ENCODE data around the gene CCNY.

The CCNY gene

DNA sequence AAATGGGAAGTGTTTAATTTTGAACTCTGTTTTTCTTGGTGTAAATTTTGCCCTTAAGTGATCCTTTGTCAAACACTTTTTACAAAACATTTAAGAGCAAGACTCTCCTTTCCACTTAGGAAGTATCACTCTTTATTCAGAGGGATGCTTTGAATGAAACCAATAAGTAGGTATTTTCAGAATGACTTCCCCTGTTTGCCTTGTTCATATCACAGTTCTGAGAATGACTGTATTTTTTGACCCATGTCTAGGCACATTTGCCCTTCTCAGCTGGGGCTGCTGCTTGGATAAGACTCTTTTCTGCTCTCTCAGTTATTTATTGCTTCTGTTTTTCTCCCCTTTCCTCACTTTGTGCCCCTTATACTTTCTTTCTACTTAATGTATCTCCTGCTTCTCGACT lies 98.2 kb downstream of the CCNY start:
- DNase-seq: no peak

DNA sequence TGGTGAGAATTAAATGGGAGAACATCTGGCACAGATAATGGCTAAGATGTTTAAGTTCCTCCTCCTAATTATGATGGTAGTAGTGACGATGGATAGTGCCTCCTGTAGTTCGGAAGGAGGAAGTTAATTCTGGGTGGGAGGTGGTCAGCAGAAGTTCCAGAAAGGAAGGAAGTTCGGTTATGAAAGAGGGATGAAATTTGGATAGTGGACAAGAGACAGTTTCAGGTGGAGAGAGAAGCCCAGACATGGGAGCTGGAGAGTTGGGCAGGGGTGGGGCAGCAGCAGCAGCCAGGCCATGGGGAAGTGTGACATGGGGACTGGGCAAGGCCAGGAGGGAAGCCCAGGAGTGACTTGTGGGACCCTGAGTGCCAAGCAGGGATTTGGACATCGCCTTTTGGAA lies 99.5 kb downstream of the CCNY start:
- peak; percentile 42 for DNase-seq

DNA sequence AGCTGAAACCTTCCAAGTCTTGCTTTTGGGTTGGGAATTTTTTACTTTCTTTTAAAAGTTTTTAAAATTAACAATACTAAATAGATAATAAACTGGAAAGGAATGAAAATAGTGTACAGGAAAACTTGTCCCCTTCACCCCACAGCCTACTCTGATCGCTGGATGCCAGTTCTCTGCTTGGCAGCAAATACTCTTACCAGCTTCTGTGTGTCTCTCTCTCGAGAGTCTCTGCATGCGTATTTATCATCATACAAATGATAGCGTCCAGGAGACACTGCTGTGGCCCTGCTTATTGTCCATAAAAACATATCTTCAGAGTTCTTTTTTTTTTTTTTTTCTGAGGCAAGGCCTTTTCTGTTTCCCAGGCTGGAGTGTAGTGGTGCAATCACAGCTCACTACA lies 101.5 kb downstream of the CCNY start:
- no peak for DNase-seq

DNA sequence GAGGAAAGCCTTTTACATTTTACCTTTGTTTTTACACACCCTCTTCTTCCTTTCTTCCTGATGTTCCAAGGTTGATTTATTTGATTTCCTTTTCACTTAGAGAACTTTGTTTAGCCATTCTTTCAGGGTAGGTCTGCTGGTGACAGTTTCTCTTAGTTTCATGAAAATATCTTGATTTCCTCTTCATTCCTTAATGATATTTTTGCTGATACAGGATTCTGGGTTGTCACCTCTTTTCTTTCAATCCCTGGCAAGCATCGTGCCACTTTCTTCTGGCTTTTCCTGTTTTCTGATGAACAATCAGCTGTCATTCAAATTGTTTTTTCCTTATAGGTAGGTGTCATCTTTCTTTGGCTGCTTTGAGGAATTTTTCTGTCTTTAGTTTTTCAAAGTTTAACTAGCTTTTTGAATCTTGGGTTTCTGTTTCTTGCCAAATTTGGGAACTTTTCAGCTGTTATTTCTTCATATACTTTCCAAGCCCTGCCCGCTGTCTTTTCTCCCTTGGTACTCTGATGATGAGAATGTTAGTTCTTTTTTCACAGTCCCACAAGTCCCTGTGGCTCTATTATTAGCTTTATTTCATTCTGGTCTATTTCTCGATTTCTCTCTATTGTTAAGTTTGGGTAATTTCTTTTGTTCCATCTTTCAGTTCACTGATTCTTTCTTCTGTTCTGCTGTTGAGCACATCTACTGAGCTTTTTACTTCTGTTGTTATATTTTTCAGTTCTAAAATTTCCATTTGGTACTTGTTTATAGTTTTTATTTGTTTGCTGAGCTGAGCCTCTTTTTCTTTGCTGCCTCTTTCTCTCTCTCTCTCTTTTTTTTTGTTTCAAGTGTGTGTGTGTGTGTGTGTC lies 102.6 kb downstream of the CCNY start:
- no peak for DNase-seq

DNA sequence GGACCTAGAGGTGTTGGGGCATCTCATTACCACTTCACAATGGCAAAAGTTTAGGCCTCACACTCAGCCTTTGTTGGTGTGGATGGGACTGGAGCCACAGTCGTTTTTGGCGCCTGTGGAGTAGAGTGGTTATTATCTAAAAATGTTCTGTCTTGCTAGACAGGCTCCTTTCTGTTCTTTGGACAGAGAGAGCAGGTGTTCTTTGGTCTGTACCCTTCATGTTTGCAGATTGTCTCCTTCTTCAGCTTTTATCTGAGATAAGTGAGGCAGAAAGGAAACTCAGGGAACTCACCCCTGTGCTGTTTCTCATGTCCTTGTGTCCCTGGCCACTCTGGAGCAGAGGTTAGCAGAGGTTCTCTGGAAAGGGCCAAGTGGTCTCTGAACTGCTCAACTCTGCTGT lies 103.7 kb downstream of the CCNY start:
- DNase-seq: no peak

DNA sequence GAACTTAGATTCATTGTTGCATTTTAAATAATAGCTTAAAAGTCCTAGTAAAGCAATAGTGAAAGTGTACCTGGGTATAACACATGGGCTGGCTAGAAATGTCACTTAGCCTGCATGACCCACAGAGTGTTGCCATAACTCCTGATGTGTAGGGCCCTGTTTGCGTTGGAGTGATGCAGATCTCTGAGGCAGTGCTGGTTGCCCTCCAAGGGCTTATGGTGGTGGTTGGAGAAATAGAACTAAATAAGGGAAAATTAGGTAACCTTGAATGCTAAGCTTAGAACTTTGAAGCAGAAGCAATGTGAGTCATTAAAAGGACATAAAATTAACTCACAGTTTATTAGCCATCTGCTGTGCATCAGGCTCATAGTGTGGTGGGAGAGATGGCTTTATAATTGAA lies 105.7 kb downstream of the CCNY start:
- no peak for DNase-seq

DNA sequence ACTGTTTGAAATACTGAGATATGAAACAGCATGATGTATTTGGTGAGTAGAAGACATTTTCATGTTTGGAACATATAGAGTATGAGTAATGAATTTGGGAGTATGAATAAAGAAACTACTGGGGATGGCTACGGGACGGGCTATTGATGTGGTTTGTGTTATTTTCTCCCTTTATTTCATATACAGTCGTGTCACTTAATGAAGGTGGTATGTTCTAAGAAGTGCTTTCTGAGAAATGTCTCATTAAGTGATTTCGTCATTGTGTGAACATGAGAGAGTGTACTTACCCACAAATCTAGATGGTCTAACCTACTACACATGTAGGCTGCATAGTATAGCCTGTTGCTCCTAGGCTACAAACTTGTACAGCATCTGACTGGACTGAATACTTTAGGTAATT lies 106.3 kb downstream of the CCNY start:
- no peak for DNase-seq

DNA sequence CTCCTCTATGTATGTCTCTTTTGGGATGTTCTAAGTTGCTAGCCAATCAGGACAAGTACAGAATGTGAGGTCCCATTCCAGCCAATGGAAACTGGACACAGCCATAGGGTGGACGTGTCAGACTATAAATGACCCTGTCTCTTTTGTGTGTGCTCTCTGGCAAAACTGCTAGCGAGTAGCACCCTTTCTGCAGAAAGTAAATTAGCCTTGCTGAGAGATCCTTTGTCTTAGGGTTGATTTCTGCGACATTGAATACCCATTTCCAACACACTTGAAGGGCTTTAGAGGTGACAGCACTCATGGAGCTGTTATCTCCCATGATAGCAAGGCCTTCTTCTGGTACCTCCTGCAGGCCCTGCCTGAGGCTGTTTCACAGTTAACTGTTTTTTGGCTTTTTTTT lies 107.5 kb downstream of the CCNY start:
- DNase-seq: no peak

DNA sequence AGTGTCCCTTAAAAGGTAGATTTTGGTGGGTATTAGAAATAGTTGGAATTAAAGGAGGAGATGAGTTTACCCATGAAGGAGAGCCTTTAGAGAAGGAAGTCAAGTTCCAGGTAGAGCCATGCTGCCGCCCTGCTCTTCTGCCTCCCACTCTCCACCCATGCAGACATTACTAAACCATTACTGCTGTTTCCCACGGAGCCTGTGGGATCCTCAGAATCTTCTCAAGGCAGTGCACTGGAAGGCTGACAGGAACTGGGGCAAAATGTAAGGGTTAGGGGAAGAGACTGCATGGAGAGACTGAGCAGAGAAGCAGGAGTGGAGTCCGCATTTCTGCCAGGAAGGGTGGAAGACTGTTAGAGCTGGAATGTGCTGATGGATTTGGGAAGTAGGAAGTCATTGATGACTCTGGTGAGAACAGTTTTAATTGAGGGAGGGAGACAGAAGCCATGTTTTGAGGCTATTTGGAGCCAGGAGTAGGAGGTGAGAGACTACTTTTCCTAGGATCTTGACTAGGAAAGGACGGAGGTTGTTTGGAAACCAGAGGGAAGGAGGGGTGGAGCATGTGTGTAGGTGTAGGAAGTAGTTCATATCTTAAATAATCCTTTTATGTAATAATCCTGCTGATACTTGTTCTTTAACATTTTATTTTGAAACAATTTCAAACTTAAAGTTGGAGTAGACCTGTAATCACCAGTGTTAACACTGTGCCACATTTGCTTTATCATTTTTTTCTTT lies 109.0 kb downstream of the CCNY start:
- DNase-seq: no peak

DNA sequence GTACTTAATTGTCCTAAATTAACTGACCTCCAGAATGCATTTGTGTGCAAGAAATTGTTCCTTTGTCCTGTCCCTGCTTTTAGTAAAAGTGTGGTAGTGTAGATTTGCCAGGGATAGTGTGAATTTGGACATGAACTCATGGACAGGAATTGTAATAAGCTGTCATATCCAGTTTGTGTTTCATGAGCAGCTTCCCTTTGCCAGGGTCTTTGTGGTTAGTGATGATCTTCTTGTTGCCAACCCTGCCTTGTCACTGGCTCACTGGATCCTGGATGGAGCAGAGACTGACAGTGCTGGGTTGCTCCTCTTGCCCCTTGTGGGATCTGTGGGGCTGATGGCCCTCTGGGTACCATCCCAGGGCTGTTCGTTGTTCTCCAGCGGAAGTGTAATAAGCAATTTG lies 110.1 kb downstream of the CCNY start:
- no peak for DNase-seq

DNA sequence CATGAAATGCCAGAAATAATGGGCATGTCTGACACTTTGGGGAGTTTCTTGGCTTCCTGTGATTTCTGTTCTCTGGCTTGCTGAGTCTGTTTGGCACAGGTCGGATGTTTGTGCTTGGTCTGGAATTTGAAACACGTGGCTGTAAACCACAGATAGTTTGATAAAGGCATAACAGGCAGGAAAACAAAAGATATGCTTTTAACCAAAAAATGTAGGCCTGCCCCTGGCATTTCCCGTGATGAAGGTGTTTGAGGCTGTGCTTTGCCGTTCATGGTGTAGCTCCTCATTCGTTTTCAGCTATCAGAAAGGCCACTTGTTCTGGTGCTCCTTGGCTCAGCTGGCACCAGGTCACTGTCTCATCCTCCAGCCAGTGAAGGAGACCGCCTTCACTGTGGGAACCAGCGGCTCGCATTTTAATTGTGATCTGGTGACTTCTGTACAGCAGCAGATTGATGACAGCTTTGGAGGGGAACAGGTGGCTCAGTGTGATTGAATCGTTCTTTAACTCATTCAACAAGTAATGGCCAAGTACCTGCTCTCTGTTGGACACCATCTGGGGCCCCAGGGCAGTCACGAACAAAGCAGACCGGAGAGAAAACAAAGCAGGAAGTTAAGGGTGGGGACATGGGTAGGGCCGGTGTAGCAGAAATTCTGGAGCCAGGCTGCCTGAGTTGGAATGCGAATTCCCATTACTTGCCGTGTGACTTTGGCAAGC lies 111.5 kb downstream of the CCNY start:
- peak; percentile 95 for DNase-seq

DNA sequence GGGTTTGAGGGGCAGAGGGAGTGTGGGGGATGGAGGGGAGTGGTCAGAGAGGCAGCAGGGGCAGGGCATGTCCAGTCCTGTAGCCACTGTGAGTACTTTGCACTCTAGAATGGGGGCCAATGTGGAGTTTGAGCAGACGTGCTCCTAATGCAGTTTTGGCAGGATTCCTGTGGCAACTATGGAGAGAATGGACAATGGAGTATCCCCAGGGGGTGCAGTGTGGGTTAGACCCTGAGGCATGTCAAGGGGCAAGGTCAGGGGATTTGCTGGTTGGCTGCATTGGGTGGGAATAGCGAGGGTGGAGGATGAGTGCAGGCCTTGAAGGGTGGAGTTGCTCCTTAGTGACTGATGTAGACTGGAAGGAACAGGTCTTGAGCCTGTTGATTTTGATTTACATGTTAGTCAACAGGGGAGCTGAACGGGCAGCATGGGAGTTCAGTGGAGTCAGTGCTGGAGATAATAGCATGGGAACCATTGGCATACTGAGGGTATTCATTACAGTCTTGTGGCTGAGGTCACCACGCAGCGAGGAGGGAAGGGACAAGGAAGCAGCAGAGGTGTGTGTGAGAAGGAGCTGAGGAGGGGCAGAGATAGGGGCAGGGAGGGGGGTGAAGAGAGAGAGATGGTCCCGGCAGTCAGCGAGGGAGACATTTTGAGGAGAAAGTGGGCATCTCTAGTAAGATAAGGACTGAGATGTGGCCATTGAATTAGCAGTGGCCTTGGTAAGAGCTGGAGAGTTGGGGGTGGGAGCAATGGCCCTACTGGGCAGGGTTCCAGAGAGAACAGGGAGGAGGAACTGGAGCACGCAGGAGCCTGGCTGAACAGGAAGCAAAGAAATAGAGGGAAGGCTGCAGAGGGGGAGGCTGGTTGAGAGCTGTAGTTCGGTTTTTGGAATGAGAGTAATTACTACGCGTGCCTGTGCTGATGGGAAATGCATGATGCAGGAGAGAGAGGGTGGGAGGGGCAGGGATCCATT lies 112.7 kb downstream of the CCNY start:
- DNase-seq: peak; percentile 92

DNA sequence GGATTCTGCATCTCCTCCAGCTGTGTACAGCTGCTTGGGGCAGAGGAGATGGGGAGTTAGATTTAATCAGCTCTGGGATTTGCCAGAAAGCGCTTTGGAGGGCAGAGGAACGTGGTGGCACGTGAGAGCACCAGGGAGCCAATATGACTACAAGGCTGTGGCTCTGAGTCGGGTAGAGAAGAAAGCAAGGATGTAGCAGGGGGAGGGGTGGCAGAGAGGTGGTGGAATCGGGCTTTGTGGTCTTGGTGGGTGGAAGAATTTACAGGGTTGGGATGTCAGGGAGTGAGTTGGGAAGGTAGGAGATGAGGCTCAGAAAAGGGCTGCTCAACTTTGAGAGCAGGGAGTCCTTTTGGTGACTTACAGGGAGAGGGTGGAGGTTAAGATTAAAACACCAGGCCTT lies 113.6 kb downstream of the CCNY start:
- peak; percentile 26 for DNase-seq

DNA sequence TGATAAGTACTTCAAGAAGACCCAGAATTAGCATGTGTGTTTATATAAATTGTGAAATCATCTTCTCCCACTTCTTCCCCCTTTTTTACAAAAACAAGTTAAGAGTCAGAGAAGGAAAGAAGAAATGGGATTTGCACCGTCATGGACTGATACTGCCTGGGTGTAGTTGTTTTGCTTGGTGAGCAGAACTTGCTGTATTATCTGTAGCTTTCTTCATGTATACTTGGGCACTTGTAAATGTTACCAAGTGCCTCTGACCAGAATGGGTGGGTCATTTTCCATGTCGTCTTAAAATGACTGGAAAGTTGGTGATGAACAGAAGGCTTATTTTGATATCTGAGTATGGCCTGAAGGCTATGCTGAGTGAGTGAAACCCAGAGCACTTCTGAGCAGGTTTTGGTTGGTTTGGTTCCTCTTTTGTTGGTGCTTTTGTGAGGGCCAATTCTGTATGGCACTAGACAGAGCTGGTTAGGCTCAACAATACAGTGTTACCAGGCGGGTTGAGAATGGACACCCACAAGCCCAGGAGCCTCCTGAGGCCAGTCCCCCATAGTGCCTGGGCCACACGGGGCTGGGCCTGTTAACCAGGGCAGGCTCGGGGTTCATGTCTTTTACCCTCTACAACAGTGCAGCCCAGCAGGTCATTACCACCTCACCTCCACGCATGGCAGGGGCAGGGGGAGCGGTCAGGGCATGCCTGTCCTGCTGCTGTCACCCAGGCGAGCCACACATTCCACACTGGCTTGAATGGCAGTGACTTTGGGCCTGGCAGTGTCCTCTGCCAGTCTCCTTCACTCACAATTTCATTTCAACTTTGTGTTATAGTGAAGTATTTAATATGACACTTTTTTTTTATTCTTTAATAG lies 115.1 kb downstream of the CCNY start:
- no peak for DNase-seq

DNA sequence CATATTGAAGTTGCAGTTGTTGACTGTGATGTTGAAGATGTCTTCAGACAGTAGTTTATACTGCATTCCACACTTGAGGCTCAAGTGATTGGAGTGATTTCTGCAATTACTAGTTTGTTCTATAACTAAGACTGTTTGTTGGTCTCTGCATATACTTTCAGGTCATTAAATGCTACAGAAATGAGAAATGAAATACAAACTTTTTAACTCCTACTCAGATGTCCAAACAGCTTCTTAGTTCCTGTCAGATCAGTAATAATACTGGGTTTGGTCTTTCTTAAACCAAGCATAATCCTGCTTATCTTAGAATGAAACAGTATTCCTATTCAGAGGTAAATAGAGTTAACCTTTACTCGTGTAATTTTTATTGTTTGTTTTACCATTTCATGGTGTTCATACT lies 115.9 kb downstream of the CCNY start:
- DNase-seq: no peak

DNA sequence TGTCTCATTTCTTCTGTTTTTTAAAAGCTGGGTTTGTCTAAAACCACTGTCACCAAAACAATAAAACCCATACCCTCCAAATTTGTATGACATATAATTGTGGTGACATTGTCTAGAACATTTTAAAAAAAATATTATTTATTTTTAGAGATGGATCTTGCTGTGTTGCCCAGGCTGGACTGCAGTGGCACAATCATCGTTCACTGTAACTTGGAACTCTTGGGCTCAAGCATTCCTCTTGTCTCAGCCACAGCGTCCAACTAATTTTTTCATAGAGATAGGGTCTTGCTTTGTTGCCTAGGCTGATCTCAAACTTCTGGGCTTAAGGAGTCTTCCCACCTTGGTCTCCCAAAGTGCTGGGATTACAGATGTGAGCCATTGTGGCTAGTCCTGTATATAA lies 116.5 kb downstream of the CCNY start:
- DNase-seq: no peak

DNA sequence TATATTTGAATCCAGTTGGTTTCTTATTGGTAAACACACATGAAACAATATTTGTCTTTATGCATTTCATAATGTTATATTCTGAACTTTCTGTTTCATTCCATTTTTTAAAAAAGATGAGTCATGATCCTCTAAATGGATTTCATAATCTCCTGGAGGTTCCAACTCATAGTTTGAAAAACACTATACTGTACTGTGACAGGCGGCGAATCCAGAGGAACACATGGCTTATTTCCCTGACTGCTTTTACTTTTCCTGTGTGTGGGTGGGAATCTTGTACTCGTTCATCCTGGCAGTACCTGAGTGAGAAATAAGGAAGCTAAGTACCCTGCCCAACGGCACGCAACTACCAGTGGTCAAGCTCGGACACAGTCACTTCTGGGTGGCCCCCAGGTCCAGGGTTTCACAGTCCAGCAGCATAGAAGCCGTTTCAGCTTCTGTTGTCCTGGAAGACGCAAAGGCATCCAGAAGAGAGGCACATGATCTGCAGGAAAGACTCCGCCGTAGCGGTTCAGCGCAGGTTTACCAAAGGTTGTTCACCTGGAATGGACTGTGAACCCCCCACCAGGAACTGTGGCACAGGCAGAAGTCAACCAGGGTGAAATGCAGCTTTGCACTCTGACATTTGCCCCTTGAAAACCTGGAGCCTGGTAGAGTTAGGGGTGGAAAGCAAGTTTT lies 117.7 kb downstream of the CCNY start:
- no peak for DNase-seq

DNA sequence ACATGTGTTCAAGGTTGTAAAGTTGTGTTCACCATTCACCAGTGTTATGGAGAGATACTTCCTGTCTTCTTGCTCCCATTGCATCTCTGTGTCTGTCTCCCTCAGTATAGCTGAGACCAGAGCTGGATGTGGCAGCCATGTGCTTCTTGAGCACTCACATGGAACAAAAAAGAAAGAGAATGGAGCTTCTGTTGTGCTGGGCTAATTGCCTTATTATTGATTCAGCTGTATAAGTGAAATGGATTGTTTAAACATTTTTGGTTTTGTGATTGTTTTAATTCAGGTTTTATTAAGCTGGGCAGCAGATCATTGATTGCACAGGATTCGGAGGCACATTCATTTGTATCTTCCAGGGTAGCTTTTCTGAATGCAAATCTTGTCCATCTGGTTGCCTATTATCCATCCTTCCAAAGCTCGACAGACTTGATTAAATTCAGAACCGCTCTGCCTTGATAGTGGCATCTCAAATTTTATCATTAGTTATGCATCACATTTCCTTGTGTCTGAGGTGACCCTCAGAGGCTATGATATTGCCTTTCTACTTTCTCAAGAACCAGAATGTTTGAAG lies 119.9 kb downstream of the CCNY start:
- DNase-seq: peak; percentile 61

DNA sequence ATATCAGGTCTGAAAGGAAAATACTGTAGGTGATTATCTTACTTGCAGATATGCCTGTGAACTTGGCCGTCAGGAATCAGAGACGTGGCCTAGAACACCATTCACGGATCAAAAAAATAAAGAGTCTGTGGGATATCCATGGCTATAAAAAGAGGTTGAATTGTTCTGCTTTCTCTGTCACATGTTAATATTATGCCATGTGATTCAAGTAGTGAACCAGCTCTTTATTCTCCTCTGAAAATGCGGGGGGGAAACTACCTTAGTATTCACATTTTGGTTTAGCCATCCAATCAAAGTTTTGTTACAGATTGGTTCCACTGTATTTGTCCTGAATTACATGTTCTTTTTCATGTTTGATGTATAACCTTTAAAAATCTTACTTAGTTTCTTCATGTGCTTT lies 120.5 kb downstream of the CCNY start:
- DNase-seq: no peak
